Upper lobe of left lung (tissue), 4 donors: ENCODE results near the gene BRDT.

Experiments used
- CTCF ChIP-seq, 6 experiments: fragments of 450-650 bp in 4 of 6; fragments of 200-600 bp in 2 of 6; sonication (generic) in 2 of 6; IDR thresholded peaks; one replicate each; pipeline ENCODE4 v1.5.1; 2016 to 2019; ENCODE audit warnings: antibody characterized with exemption in 6 of 6
- POLR2A ChIP-seq, 4 donors: fragments of 450-650 bp; IDR thresholded peaks; one replicate each; pipeline ENCODE4 v1.5.1; 2016 to 2017; ENCODE audit warnings: antibody characterized with exemption in 4 of 4, mild to moderate bottlenecking in 2 of 4
- POLR2AphosphoS5 ChIP-seq, 2 donors: sonication (generic); formaldehyde crosslinking; IDR thresholded peaks; one replicate each; pipeline ENCODE4 v1.5.1; 2017; ENCODE audit warnings: antibody characterized with exemption in 2 of 2

DNA sequence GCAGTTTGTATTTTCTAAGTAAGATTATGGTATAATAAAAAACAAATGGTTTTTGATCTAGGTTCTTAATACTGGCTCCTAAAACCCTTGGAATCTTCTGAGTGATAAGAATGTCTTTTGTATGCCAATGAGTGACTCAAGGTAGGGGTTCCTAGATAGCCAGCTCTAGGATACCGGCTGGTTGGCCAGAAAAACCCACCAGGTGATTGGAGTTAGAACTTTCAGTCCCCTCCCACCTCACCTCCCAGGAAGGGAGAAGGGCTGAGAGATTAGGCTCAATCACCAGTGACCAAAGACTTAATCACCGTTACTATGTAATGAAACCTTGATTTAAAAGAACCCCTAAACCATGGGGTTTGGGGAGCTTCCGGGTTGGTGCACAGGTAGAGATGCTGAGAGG is 8.7 kb upstream of the BRDT start:
- TF ChIP-seq CTCF (IDR thresholded peaks at IDR 0.05), result no peak
- no peak for TF ChIP-seq POLR2AphosphoS5 (IDR thresholded peaks at IDR 0.05)
- TF ChIP-seq POLR2A (IDR thresholded peaks at IDR 0.05), result no peak
